ENCODE data around the gene PTPRN2. TPM values are rescaled to one million over a fixed set of nuclear protein-coding genes. Genes with fewer than 3 reads are reported as not detected.

Gene PTPRN2
- total RNA-seq, 1 experiment from 2014 or later: 2.1 TPM

- ATAC-seq: no peak
- TF ChIP-seq FOSL1 (IDR thresholded peaks at IDR 0.05; ENCODE audit: low read depth) (no peak), EGR1 (IDR thresholded peaks at IDR 0.05; ENCODE audit: low read depth) (no peak), SRF (IDR thresholded peaks at IDR 0.05; ENCODE audit: low read depth) (no peak), MAX (IDR thresholded peaks at IDR 0.05) (no peak), JUND (IDR thresholded peaks at IDR 0.05) (no peak), ZFX (IDR thresholded peaks at IDR 0.05) (no peak), SIN3A (IDR thresholded peaks at IDR 0.05; ENCODE audit: low read depth) (no peak), POLR2AphosphoS5 (IDR thresholded peaks at IDR 0.05; ENCODE audit: low read depth, low read length) (no peak), RAD21 (IDR thresholded peaks at IDR 0.05; ENCODE audit: low read depth) (no peak), TCF7L2 (IDR thresholded peaks at IDR 0.05; ENCODE audit: borderline replicate concordance, extremely low read depth, insufficient read depth, insufficient read length) (no peak)
- TF ChIP-seq, protein P1, sequence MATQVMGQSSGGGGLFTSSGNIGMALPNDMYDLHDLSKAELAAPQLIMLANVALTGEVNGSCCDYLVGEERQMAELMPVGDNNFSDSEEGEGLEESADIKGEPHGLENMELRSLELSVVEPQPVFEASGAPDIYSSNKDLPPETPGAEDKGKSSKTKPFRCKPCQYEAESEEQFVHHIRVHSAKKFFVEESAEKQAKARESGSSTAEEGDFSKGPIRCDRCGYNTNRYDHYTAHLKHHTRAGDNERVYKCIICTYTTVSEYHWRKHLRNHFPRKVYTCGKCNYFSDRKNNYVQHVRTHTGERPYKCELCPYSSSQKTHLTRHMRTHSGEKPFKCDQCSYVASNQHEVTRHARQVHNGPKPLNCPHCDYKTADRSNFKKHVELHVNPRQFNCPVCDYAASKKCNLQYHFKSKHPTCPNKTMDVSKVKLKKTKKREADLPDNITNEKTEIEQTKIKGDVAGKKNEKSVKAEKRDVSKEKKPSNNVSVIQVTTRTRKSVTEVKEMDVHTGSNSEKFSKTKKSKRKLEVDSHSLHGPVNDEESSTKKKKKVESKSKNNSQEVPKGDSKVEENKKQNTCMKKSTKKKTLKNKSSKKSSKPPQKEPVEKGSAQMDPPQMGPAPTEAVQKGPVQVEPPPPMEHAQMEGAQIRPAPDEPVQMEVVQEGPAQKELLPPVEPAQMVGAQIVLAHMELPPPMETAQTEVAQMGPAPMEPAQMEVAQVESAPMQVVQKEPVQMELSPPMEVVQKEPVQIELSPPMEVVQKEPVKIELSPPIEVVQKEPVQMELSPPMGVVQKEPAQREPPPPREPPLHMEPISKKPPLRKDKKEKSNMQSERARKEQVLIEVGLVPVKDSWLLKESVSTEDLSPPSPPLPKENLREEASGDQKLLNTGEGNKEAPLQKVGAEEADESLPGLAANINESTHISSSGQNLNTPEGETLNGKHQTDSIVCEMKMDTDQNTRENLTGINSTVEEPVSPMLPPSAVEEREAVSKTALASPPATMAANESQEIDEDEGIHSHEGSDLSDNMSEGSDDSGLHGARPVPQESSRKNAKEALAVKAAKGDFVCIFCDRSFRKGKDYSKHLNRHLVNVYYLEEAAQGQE (IDR thresholded peaks at IDR 0.05; ENCODE audit: low read depth): no peak
These were observed 878.7 kb downstream of the PTPRN2 start for GRCh38 chr7:157708919-157709295.

More at GRCh38 chr7:157708919-157709295, 878.7 kb downstream of the PTPRN2 start:
- Histone ChIP-seq H3K9me2 (ENCODE audit: insufficient read depth) (no peaks in the 10 kb centered on the region), H4K20me1 (ENCODE audit: insufficient read depth) (no peaks in the 10 kb centered on the region), H2AFZ (ENCODE audit: low read depth, low read length, poor library complexity, severe bottlenecking) (no peak overlapping the region), H3K36me3 (ENCODE audit: control insufficient read depth in 1 of 2, insufficient read depth in 2 of 2, low read length in 2 of 2) (no peaks in the 10 kb centered on the region), H3K4me3 (replicated peaks in 1 of 2; ENCODE audit: low read depth in 1 of 2, low read length in 2 of 2) (no peak overlapping the region), H3K27me3 (ENCODE audit: insufficient read depth, low read length) (peaks cover 32% of the 10 kb centered on the region), H3K9ac (ENCODE audit: low read length) (no peak overlapping the region), H3K4me1 (ENCODE audit: control insufficient read depth in 1 of 2, insufficient read depth in 2 of 2, low read length in 2 of 2) (no peaks in the 10 kb centered on the region), H3K27ac (ENCODE audit: low read depth, low read length) (no peak overlapping the region), H3K79me2 (ENCODE audit: insufficient read depth, low read length) (no peaks in the 10 kb centered on the region), H3K4me2 (ENCODE audit: low read length) (no peak overlapping the region), H3K9me3 (ENCODE audit: control insufficient read depth in 1 of 2, insufficient read depth in 1 of 2, low read depth in 1 of 2, low read length in 2 of 2) (no peaks in the 10 kb centered on the region)
- ChIA-PET RAD21 (ENCODE audit: low non-redundant PET in 1 of 2, low total read pairs in 2 of 2, uncharacterized antibody in 2 of 2, unreplicated experiment in 2 of 2) (no interaction called here), POLR2A (no interaction called here), CTCF (no interaction called here)
- no TSS peak for BruUV-seq (replicated peaks)
- intact Hi-C loops (cut with micrococcal nuclease): no loop called here
- no peak for DNase-seq (ENCODE audit: low read depth, low spot score)
